OCI-LY1 (cell line): ENCODE results near the gene CYP2S1.

ENCODE experiments used
- H2AFZ ChIP-seq: fragments of 200-600 bp; sonication (generic), shearing (Covaris generic); 2 replicates; pipeline ENCODE4 v1.6.0; 2014; ENCODE audit warnings: antibody characterized with exemption, mild to moderate bottlenecking, low read length
- H3F3A ChIP-seq: fragments of 200-600 bp; sonication (generic), shearing (Covaris generic); 2 replicates; pipeline ENCODE4 v1.6.0; 2014; ENCODE audit warnings: mild to moderate bottlenecking, antibody characterized with exemption, low read length, moderate library complexity; ENCODE audit not compliant: insufficient read depth
- H3K27ac ChIP-seq: fragments of 200-600 bp; sonication (generic); 2 replicates; pipeline ENCODE4 v1.5.1; 2014; ENCODE audit warnings: low read length, mixed run types, mild to moderate bottlenecking, low read depth; ENCODE audit not compliant: poor library complexity, severe bottlenecking
- H3K27me3 ChIP-seq: fragments of 200-600 bp; sonication (generic); 2 replicates; pipeline ENCODE4 v1.6.0; 2014; ENCODE audit warnings: antibody characterized with exemption, mild to moderate bottlenecking, low read length, moderate library complexity; ENCODE audit not compliant: insufficient read depth
- H3K36me3 ChIP-seq: fragments of 200-600 bp; sonication (generic); 2 replicates; pipeline ENCODE4 v1.6.1; 2014; ENCODE audit warnings: mild to moderate bottlenecking, antibody characterized with exemption, low read length, moderate library complexity, mixed read lengths; ENCODE audit not compliant: insufficient read depth
- H3K4me1 ChIP-seq: fragments of 200-600 bp; sonication (generic); 2 replicates; pipeline ENCODE4 v1.5.1; 2014; ENCODE audit warnings: mild to moderate bottlenecking, low read length, moderate library complexity; ENCODE audit not compliant: insufficient read depth, severe bottlenecking
- H3K4me2 ChIP-seq: fragments of 200-600 bp; sonication (generic), shearing (Covaris generic); 2 replicates; pipeline ENCODE4 v1.6.1; 2014; ENCODE audit warnings: low read length
- H3K4me3 ChIP-seq: fragments of 200-600 bp; sonication (generic); 2 replicates; pipeline ENCODE4 v1.5.1; 2014; ENCODE audit warnings: low read length, low read depth, mild to moderate bottlenecking, mixed read lengths; ENCODE audit not compliant: poor library complexity, severe bottlenecking
- H3K79me2 ChIP-seq: fragments of 200-600 bp; shearing (Covaris generic); 2 replicates; pipeline ENCODE4 v1.6.1; 2016; ENCODE audit warnings: mixed run types, low read length, mixed read lengths; ENCODE audit not compliant: insufficient read depth
- H3K9ac ChIP-seq: fragments of 200-600 bp; sonication (generic), shearing (Covaris generic); 2 replicates; pipeline ENCODE4 v1.6.1; 2014; ENCODE audit warnings: mild to moderate bottlenecking, low read length, mixed read lengths
- H3K9me2 ChIP-seq: fragments of 200-600 bp; sonication (generic), shearing (Covaris generic); 2 replicates; pipeline ENCODE4 v1.6.1; 2014; ENCODE audit warnings: low read depth, mild to moderate bottlenecking, low read length, mixed read lengths
- H3K9me3 ChIP-seq: fragments of 200-600 bp; shearing (Covaris generic); 2 replicates; pipeline ENCODE4 v1.6.1; 2014; ENCODE audit warnings: low read length, mixed read lengths
- H4K20me1 ChIP-seq: fragments of 200-600 bp; sonication (generic), shearing (Covaris generic); 2 replicates; pipeline ENCODE4 v1.6.0; 2016; ENCODE audit warnings: mild to moderate bottlenecking, low read length; ENCODE audit not compliant: insufficient read depth
- CTCF ChIP-seq: fragments of 200-600 bp; sonication (generic), shearing (Covaris generic); IDR thresholded peaks from 2 replicates; pipeline ENCODE4 v1.5.1; 2017; ENCODE audit warnings: mild to moderate bottlenecking, antibody characterized with exemption, low read length, moderate library complexity, mixed read lengths
- EZH2 ChIP-seq: fragments of 200-600 bp; sonication (generic), shearing (Covaris generic); IDR thresholded peaks from 2 replicates; pipeline ENCODE4 v1.8.0; 2017; ENCODE audit warnings: borderline replicate concordance, mixed run types, mild to moderate bottlenecking, antibody characterized with exemption, low read length, moderate library complexity, mixed read lengths

Gene CYP2S1

GRCh38 chr19:41218615-41219507 lies 25.8 kb downstream of the CYP2S1 start, which contains the start of gene AXL:
AXL (plus strand) TSS chr19:41219223; CDS start chr19:41219393, 170 bp downstream.
- H3K79me2 ChIP-seq: no peaks in the 10 kb centered on the region
- H3F3A ChIP-seq: no peaks in the 10 kb centered on the region
- no peaks in the 10 kb centered on the region for H3K9me2 ChIP-seq
- no peaks in the 10 kb centered on the region for H3K9me3 ChIP-seq
- H3K4me1 ChIP-seq: no peaks in the 10 kb centered on the region
- H3K4me3 ChIP-seq: no peak within 1 kb of the TSS
- no peak within 1 kb of the TSS for H3K4me2 ChIP-seq
- no peaks in the 10 kb centered on the region for H3K36me3 ChIP-seq
- no peaks in the 10 kb centered on the region for H4K20me1 ChIP-seq
- TF ChIP-seq EZH2 (no peak), CTCF (no peak)
- no peak within 1 kb of the TSS for H2AFZ ChIP-seq
- no peak within 1 kb of the TSS for H3K9ac ChIP-seq
- no peak within 1 kb of the TSS for H3K27ac ChIP-seq
- peaks cover 10% of the 10 kb centered on the region; the same call in 1 of the 2 replicates for H3K27me3 ChIP-seq

- Histone ChIP-seq H3K4me3 (no peak overlapping the region), H2AFZ (no peak overlapping the region), H3K9ac (no peak overlapping the region), H3K27ac (no peak overlapping the region), H3F3A (no peaks in the 10 kb centered on the region), H3K4me1 (no peaks in the 10 kb centered on the region), H3K9me3 (no peaks in the 10 kb centered on the region), H4K20me1 (no peaks in the 10 kb centered on the region), H3K36me3 (no peaks in the 10 kb centered on the region), H3K27me3 (peaks cover 15% of the 10 kb centered on the region; the same call in 1 of the 2 replicates), H3K9me2 (no peaks in the 10 kb centered on the region), H3K4me2 (no peak overlapping the region), H3K79me2 (no peaks in the 10 kb centered on the region)
- TF ChIP-seq EZH2 (no peak), CTCF (no peak)
Measured at GRCh38 chr19:41219924-41220567, 27.0 kb downstream of the CYP2S1 start.

- H3K9me3 ChIP-seq: no peaks in the 10 kb centered on the region
- no peak overlapping the region for H3K27ac ChIP-seq
- no peak overlapping the region for H3K4me2 ChIP-seq
- TF ChIP-seq EZH2 (no peak), CTCF (no peak)
- H3K27me3 ChIP-seq: peaks cover 12% of the 10 kb centered on the region; the same call in 1 of the 2 replicates
- H3K36me3 ChIP-seq: no peaks in the 10 kb centered on the region
- H3K4me1 ChIP-seq: no peaks in the 10 kb centered on the region
- H3K9ac ChIP-seq: no peak overlapping the region
- no peak overlapping the region for H3K4me3 ChIP-seq
- H3F3A ChIP-seq: no peaks in the 10 kb centered on the region
- H2AFZ ChIP-seq: no peak overlapping the region
- H3K79me2 ChIP-seq: no peaks in the 10 kb centered on the region
- H4K20me1 ChIP-seq: no peaks in the 10 kb centered on the region
- no peaks in the 10 kb centered on the region for H3K9me2 ChIP-seq
Measured at GRCh38 chr19:41220811-41221210, 27.8 kb downstream of the CYP2S1 start.
